HG02938 (cell line): ENCODE data around the gene RELL2.

Experiments
- ATAC-seq: cut with Tn5 transposase; IDR thresholded peaks from one replicate; pipeline ENCODE4 v1.9.1; 2021; ENCODE audit warnings: mild to moderate bottlenecking, moderate library complexity; ENCODE audit not compliant: unreplicated experiment

RELL2 gene

DNA sequence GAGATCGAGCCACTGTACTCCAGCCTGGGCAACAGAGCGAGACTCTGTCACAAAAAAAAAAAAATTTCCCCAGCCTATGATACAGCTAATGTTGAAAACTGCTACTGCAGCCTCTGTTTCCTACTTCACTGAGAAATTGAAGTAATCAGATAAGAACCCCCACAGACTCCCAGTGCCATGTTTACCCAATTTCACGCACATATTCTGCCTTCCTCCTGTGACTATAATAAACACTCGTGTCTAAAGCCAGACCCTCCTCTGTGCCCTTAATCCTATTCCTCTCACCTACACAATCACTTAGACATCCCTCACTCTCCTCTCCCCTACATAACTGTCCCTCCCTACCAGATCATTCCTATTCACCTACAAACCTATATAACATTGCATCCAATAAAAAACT lies 38.9 kb downstream of the RELL2 start:
- ATAC-seq, result no peak

DNA sequence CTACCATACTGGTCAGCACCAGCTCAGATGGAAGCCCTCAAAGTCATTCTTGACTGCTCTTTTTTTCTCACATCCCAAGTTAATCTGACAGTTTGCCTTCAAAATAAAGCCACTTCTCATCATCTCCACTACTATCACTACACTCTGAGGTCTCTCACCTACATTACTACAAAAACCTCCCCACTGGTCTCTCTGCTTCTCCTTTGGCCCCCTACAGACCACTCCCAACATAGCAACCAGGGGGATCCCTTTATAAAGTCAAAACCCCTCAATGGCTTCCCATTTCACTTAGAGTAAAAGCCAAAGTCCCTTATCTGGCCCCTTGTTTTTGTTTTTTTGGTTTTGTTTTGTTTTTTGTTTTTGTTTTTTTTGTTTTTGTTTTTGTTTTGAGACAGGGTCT lies 40.6 kb downstream of the RELL2 start:
- ATAC-seq, result no peak

DNA sequence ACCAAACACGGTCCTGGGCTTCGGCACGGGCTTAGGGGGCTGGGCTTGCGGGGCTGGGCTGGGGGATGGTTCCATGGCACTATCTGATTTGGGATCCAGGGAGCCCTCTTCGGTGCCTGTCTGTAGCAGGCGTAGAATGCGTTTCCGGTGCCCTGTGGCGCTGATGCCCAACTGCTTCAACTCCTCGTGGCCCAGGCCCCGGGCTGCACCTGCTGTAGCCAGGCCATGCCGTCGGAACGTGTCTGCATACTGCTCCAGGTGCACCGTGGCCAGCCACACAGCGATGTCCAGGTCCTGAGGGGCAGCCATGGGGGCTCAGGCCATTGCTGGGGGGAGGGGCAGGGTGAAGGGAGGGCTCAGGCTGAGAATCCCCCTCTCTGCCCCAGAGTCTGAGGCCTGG lies 43.4 kb downstream of the RELL2 start:
- ATAC-seq, result no peak

DNA sequence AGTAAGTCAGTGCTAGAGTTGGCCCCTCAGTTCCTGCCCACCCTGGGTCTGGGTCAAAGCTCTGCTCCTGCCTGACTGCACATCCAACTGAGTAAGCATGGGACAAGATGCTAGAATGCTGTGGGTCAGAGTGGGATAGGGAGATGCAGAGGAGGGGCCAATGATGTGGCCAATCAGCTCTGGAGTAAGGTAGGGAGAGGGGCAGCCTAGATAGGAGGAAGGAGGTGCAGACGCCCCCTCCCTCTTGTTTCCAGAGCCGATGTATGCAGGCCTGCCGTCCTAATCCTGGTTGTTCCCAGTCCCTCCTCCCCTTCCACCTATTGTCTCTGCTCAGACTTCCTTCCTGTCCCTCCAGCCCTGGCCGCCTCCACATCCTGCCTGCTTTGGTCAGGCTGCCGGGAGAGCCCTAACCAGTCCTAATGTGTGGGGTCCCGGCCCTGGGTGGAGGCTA lies 44.0 kb downstream of the RELL2 start:
- ATAC-seq, result no peak

DNA sequence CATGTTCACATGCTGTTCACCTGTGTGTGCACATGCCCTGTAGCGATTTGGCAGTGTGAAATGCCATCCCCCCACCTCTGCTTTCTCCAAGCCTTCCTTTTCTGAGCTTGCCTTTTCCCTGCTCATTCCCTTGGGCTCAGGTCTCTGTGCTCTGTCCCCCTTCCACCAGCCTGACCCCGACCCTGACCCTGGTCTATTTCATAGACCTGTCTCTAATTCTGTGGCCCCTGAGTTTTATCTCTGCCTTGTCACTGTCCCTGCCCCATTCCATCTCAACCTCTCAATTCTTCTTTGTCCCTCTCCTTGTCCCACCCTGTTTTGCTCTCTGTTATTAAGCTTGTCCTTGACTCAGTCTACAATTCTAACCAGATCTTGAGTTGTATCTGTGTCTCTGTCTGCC lies 44.5 kb downstream of the RELL2 start:
- ATAC-seq, result no peak

DNA sequence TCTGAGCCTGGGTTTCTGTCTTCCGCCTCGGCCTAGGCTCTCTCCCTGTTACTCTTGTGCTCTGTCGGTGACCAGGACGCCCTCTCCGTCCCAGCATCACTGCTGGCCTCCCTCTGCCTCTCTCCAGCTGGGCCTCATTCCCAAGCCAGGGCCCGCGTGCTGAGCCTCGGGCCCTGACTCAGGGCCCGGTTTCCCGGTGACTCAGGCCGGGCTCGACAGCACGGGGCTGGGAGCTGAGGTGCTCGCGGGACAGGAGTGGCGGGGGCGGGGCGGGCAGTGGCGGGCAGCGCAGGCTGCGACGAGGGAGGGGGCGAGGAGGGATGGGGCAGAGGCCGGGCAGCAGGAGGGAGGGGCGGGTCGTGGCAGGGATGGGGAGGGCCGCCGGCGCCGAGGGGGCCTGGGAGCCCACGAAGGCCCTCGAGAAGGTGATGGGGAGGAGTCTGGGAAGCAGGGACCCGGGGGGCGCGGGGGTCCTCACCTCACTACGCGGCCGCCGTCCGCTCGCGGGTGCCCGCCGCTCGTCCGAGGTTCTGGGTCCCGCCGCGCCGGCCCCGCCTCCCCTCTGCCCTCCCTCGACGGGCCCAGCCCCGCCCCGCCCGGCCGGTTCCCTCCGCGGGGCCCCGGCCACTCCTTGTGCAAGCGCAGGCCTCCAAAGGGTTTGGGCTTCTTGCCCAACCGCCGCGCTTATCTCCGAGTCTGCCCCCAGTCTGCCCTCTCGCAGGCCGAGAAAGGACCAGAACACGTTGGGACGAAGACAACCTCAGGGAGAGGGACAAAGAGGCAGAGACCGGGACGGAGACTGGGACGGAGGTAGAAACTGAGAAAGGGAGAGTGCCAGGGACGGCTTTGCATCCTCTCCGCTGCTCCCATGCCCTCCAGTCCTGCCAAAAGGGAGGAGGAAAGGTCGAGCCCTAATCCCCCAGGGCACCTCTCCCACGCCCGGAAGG lies 45.2 kb downstream of the RELL2 start, which contains the start of gene ARAP3:
TSS of gene ARAP3 (minus strand) at position 536 of the 947 bp plus-strand sequence. CDS start 1,744 bp downstream, outside the sequence.
- no peak for ATAC-seq

DNA sequence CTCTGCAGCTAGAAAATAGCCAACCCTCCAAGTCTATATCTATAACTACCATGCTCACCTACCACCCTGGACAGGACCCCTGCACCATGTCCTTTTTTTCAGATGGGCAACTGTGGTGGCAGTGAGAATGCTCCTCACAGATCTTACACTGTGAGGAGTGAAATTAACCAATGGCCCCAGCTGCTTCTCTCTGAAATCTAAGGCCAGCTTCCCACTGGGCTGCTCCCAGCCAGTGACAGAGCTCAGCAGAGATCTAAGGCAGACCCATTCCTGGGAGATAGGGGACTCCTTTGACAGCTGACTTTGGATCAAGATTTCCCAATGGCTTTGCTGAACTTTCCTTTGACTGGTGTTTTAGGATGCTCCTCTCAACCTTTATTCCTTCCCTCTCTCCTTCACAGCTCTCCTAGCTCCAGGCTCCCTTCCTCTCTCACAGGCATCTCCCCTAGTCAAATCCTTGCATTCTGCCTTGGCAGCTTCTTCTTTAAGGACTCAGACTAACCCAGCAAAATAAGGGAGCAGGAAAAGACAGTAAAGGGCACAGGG lies 46.9 kb downstream of the RELL2 start:
- no peak for ATAC-seq

DNA sequence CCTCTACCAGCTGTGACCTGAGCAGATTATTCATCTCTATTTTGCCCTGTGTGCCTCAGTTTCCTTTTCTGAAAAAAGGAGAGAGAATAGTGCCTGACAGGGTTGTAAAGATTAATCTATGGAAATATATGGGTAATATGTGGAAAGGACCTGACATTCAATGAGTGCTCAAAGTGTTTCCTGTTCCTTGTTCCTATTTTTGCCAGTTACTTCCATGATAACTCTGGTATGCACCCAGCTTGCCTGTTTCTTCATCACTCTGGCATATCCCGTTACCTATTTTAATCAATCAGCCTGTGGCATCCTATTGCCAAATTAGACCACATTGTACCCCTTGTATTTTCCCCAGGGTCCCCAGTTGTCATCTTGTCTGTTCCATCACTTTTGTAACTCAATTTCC lies 48.8 kb downstream of the RELL2 start:
- no peak for ATAC-seq

DNA sequence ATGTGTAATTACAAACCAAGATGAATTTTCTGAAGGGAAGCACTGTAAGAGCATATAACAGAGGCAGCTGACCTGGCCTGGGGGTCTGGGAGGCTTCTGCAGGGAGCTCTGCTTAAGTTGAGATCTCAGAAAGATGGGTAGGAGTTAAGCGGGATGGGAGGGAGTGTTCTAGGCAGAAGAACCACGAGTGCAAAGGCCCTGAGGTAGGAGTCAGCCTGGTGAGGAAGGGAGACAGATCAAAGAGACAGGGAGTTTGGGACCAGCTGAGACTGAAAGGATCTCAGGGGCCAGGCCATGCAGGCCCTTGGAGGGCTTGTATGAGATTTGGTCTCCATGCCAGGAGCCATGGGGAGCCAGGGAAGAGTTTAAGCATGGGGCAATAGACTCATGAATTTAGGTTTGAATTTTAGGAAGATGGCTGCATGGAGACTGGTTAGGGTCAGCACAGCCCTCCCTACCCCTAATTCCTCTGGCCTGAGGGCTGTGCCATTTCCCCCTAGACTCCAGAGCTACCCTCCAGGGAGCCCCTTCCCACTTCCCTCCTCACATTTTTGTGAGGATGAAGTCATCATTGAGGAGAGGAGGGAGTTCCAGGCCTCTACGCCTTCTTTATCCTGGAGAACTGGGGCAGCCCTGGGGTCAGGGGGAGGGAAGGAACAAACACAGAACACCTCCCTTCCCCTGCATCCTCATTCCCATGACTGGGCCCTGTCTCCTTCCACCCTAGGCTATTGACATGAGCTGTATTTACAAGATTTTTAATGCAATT lies 50.0 kb downstream of the RELL2 start:
- no peak for ATAC-seq
